Astrocyte (in vitro differentiated cells and primary cell): Measurements from ENCODE around the gene CEACAM6. TPM values are rescaled to one million over a fixed set of nuclear protein-coding genes. Genes with fewer than 3 reads are reported as not detected.

Experiments used
- DNase-seq: peaks from one replicate; pipeline ENCODE4 v3.0.0-alpha.2; 2010; ENCODE audit warnings: low read depth
- FAIRE-seq: peaks from 2 replicates; lab custom pipeline; 2011; peaks lifted over from hg19 to GRCh38; lab: Jason Lieb, UNC
- H2AFZ ChIP-seq: 2 replicates; pipeline ENCODE4 v1.6.0; 2012; ENCODE audit warnings: low read depth, low read length, inconsistent platforms
- H3K27ac ChIP-seq: 2 replicates; pipeline ENCODE4 v1.5.1; 2011; ENCODE audit warnings: low read depth, low read length, inconsistent platforms
- H3K27me3 ChIP-seq: 2 replicates; pipeline ENCODE4 v1.6.0; 2011; ENCODE audit warnings: low read length, inconsistent platforms; ENCODE audit not compliant: insufficient read depth
- H3K36me3 ChIP-seq: 2 replicates; pipeline ENCODE4 v1.5.1; 2011; ENCODE audit warnings: low read length, inconsistent platforms; ENCODE audit not compliant: insufficient read depth
- H3K4me1 ChIP-seq: 2 replicates; pipeline ENCODE4 v1.5.1; 2011; ENCODE audit warnings: low read length, inconsistent platforms; ENCODE audit not compliant: insufficient read depth
- H3K4me2 ChIP-seq: 2 replicates; pipeline ENCODE4 v1.6.0; 2012; ENCODE audit warnings: low read length, inconsistent platforms
- H3K4me3 ChIP-seq: 2 replicates; pipeline ENCODE4 v1.5.1; 2011; ENCODE audit warnings: low read depth, mild to moderate bottlenecking, low read length, inconsistent platforms; ENCODE audit not compliant: insufficient read depth
- H3K79me2 ChIP-seq: 2 replicates; pipeline ENCODE4 v1.6.0; 2012; ENCODE audit warnings: mild to moderate bottlenecking, low read length, inconsistent platforms; ENCODE audit not compliant: insufficient read depth
- H3K9ac ChIP-seq: 2 replicates; pipeline ENCODE4 v1.6.0; 2012; ENCODE audit warnings: mild to moderate bottlenecking, low read length, inconsistent platforms
- H3K9me3 ChIP-seq: 2 replicates; pipeline ENCODE4 v1.5.1; 2012; ENCODE audit warnings: low read depth, mild to moderate bottlenecking, low read length, inconsistent platforms; ENCODE audit not compliant: insufficient read depth
- H4K20me1 ChIP-seq: 2 replicates; pipeline ENCODE4 v1.6.0; 2012; ENCODE audit warnings: low read length, inconsistent platforms; ENCODE audit not compliant: insufficient read depth
- H3K27ac Mint-ChIP-seq: one replicate; pipeline ENCODE4 v1.8.0; 2021; ENCODE audit warnings: mild to moderate bottlenecking, mixed read lengths; ENCODE audit not compliant: unreplicated experiment
- H3K27me3 Mint-ChIP-seq: one replicate; pipeline ENCODE4 v1.8.0; 2021; ENCODE audit warnings: low read depth, mixed read lengths; ENCODE audit not compliant: unreplicated experiment
- H3K36me3 Mint-ChIP-seq: one replicate; pipeline ENCODE4 v1.8.0; 2021; ENCODE audit warnings: low read depth, mixed read lengths; ENCODE audit not compliant: unreplicated experiment
- H3K4me1 Mint-ChIP-seq: one replicate; pipeline ENCODE4 v1.8.0; 2021; ENCODE audit warnings: low read depth, mixed read lengths; ENCODE audit not compliant: unreplicated experiment
- H3K4me3 Mint-ChIP-seq: one replicate; pipeline ENCODE4 v1.8.0; 2021; ENCODE audit warnings: mild to moderate bottlenecking, moderate library complexity, mixed read lengths; ENCODE audit not compliant: unreplicated experiment
- H3K9me3 Mint-ChIP-seq: one replicate; pipeline ENCODE4 v1.8.0; 2021; ENCODE audit warnings: mild to moderate bottlenecking, mixed read lengths; ENCODE audit not compliant: unreplicated experiment
- CTCF ChIP-seq: IDR thresholded peaks from 2 replicates; pipeline ENCODE4 v1.5.1; 2011; ENCODE audit warnings: low read depth, mild to moderate bottlenecking, inconsistent platforms, low read length, moderate library complexity; ENCODE audit not compliant: insufficient read depth
- EZH2 ChIP-seq: IDR thresholded peaks from 2 replicates; pipeline ENCODE4 v1.6.1; 2012; ENCODE audit warnings: mild to moderate bottlenecking, low read length, inconsistent platforms; ENCODE audit not compliant: insufficient read depth
- total RNA-seq: library from RNA; stranded (reverse); gene quantifications from 2 replicates; pipeline ENCODE4 v1.2.1, GENCODE V29; 2021

CEACAM6 gene
- total RNA-seq, 1 donor from 2014 or later: not detected

GRCh38 chr19:41795031-41795461 is 39.7 kb downstream of the CEACAM6 start:
- peaks cover 2% of the 10 kb centered on the region for H3K36me3 Mint-ChIP-seq
- H3K9me3 ChIP-seq: no peaks in the 10 kb centered on the region
- H3K9ac ChIP-seq: no peak overlapping the region
- H3K79me2 ChIP-seq: no peaks in the 10 kb centered on the region
- H3K27me3 Mint-ChIP-seq: peaks cover 45% of the 10 kb centered on the region
- H3K4me1 ChIP-seq: peaks cover 2% of the 10 kb centered on the region
- DNase-seq (no peak), FAIRE-seq (peak; percentile 90)
- H3K4me2 ChIP-seq: no peak overlapping the region
- no peak overlapping the region for H3K4me3 ChIP-seq
- no peak overlapping the region for H3K27ac ChIP-seq
- H3K9me3 Mint-ChIP-seq: no peaks in the 10 kb centered on the region
- no peaks in the 10 kb centered on the region for H4K20me1 ChIP-seq
- peaks cover 10% of the 10 kb centered on the region for H3K4me1 Mint-ChIP-seq
- H3K27me3 ChIP-seq: no peaks in the 10 kb centered on the region
- H3K36me3 ChIP-seq: no peaks in the 10 kb centered on the region
- peak; percentile 77 for TF ChIP-seq CTCF
- no peak for TF ChIP-seq EZH2
- H3K27ac Mint-ChIP-seq: no peak overlapping the region
- H2AFZ ChIP-seq: no peak overlapping the region
- no peak overlapping the region for H3K4me3 Mint-ChIP-seq

- peaks cover 2% of the 10 kb centered on the region for H3K36me3 Mint-ChIP-seq
- no peak within 1 kb of the TSS for H3K4me3 Mint-ChIP-seq
- no peak within 1 kb of the TSS for H2AFZ ChIP-seq
- no peak within 1 kb of the TSS for H3K4me3 ChIP-seq
- no peaks in the 10 kb centered on the region for H3K36me3 ChIP-seq
- peaks cover 41% of the 10 kb centered on the region for H3K27me3 Mint-ChIP-seq
- H3K9me3 ChIP-seq: no peaks in the 10 kb centered on the region
- no peak within 1 kb of the TSS for H3K27ac ChIP-seq
- H3K27ac Mint-ChIP-seq: no peak within 1 kb of the TSS
- no peak within 1 kb of the TSS for H3K9ac ChIP-seq
- H3K4me2 ChIP-seq: no peak within 1 kb of the TSS
- peaks cover 2% of the 10 kb centered on the region for H3K4me1 ChIP-seq
- no peaks in the 10 kb centered on the region for H4K20me1 ChIP-seq
- TF ChIP-seq EZH2 (no peak), CTCF (no peak)
- H3K9me3 Mint-ChIP-seq: peaks cover 1% of the 10 kb centered on the region
- DNase-seq: no peak
- peaks cover 10% of the 10 kb centered on the region for H3K4me1 Mint-ChIP-seq
- FAIRE-seq: no peak
- no peaks in the 10 kb centered on the region for H3K27me3 ChIP-seq
- H3K79me2 ChIP-seq: no peaks in the 10 kb centered on the region
Observed at GRCh38 chr19:41796362-41796761, 41.0 kb downstream of the CEACAM6 start, which contains the start of gene CEACAM3. CEACAM3 (plus strand) TSS chr19:41796587; CDS start chr19:41796678, 91 bp downstream.

- Histone ChIP-seq H3K4me2 (no peak overlapping the region), H3K79me2 (no peaks in the 10 kb centered on the region), H2AFZ (no peak overlapping the region), H3K9ac (no peak overlapping the region), H3K9me3 (no peaks in the 10 kb centered on the region), H4K20me1 (no peaks in the 10 kb centered on the region), H3K4me1 (peaks cover 2% of the 10 kb centered on the region), H3K4me3 (no peak overlapping the region), H3K36me3 (no peaks in the 10 kb centered on the region), H3K27me3 (no peaks in the 10 kb centered on the region), H3K27ac (no peak overlapping the region)
- H3K27me3 Mint-ChIP-seq: peaks cover 41% of the 10 kb centered on the region
- no peak for FAIRE-seq
- no peak for DNase-seq
- H3K27ac Mint-ChIP-seq: no peak overlapping the region
- H3K4me1 Mint-ChIP-seq: peaks cover 10% of the 10 kb centered on the region
- peaks cover 3% of the 10 kb centered on the region for H3K9me3 Mint-ChIP-seq
- peaks cover 2% of the 10 kb centered on the region for H3K36me3 Mint-ChIP-seq
- H3K4me3 Mint-ChIP-seq: no peak overlapping the region
- TF ChIP-seq CTCF: no peak
- TF ChIP-seq EZH2: no peak
Observed at GRCh38 chr19:41796901-41797300, 41.6 kb downstream of the CEACAM6 start.
